HepG2 (cell line): Measurements from ENCODE around the gene MDP1. TPM values are rescaled to one million over a fixed set of nuclear protein-coding genes. Genes with fewer than 3 reads are reported as not detected.

ENCODE experiments used
- ARID5B ChIP-seq: IDR thresholded peaks from 2 replicates; pipeline ENCODE4 v1.4.0; 2020; ENCODE audit warnings: mild to moderate bottlenecking, missing genetic modification reagents
- ATRX ChIP-seq: sonication (generic); formaldehyde crosslinking; IDR thresholded peaks from 2 replicates; pipeline ENCODE4 v1.4.0; 2020; ENCODE audit warnings: missing genetic modification reagents, borderline replicate concordance
- FOXP4 ChIP-seq: sonication (generic); formaldehyde crosslinking; IDR thresholded peaks from 2 replicates; pipeline ENCODE4 v1.4.0; 2020; ENCODE audit warnings: missing genetic modification reagents
- HBP1 ChIP-seq: IDR thresholded peaks from 2 replicates; pipeline ENCODE4 v1.6.1; 2016; ENCODE audit warnings: low read depth, control low read depth
- KDM3A ChIP-seq: IDR thresholded peaks from 2 replicates; pipeline ENCODE4 v1.6.1; 2018; ENCODE audit warnings: low read depth, missing compliant biosample characterization
- KLF12 ChIP-seq: sonication (generic); formaldehyde crosslinking; IDR thresholded peaks from 2 replicates; pipeline ENCODE4 v1.4.0; 2020; ENCODE audit warnings: missing genetic modification reagents, borderline replicate concordance
- KLF6 ChIP-seq: IDR thresholded peaks from 2 replicates; pipeline ENCODE4 v1.8.0; 2016; ENCODE audit warnings: missing biosample characterization, missing genetic modification reagents
- NFE2L2 ChIP-seq: fragments of 150-350 bp; IDR thresholded peaks from 2 replicates; pipeline ENCODE4 v1.6.1; 2014; ENCODE audit warnings: low read length
- NFKB2 ChIP-seq: sonication (generic); formaldehyde crosslinking; IDR thresholded peaks from 2 replicates; pipeline ENCODE4 v1.4.0; 2020; ENCODE audit warnings: missing genetic modification reagents, borderline replicate concordance
- PAX8 ChIP-seq: sonication (generic); formaldehyde crosslinking; IDR thresholded peaks from 2 replicates; pipeline ENCODE4 v1.8.0; 2022; ENCODE audit warnings: mild to moderate bottlenecking, missing genetic modification reagents, borderline replicate concordance
- SAP130 ChIP-seq: IDR thresholded peaks from 2 replicates; pipeline ENCODE4 v1.6.1; 2016; ENCODE audit warnings: low read depth
- SIN3A ChIP-seq: IDR thresholded peaks from 2 replicates; pipeline ENCODE4 v1.6.1; 2011; ENCODE audit warnings: low read depth, mild to moderate bottlenecking, control low read depth, low read length, borderline replicate concordance
- SOX6 ChIP-seq, 2 experiments: fragments of 450-650 bp in 1 of 2; sonication (generic) in 1 of 2; formaldehyde crosslinking in 1 of 2; IDR thresholded peaks; 2 replicates each; pipeline versions ENCODE4 v1.4.0 to v1.6.1; 2017 to 2020; ENCODE audit warnings: antibody characterized with exemption in 1 of 2, mild to moderate bottlenecking in 1 of 2, missing genetic modification reagents in 1 of 2
- SPEN ChIP-seq: sonication (generic); formaldehyde crosslinking; IDR thresholded peaks from 2 replicates; pipeline ENCODE4 v1.5.1; 2020; ENCODE audit warnings: low read depth, mild to moderate bottlenecking, missing genetic modification reagents
- TOE1 ChIP-seq: sonication (generic); formaldehyde crosslinking; IDR thresholded peaks from 2 replicates; pipeline ENCODE4 v1.4.0; 2020; ENCODE audit warnings: mild to moderate bottlenecking, missing genetic modification reagents
- ZBTB7B ChIP-seq: sonication (generic); formaldehyde crosslinking; IDR thresholded peaks from 2 replicates; pipeline ENCODE4 v1.4.0; 2020; ENCODE audit warnings: missing genetic modification reagents
- ZEB1 ChIP-seq: IDR thresholded peaks from 2 replicates; pipeline ENCODE4 v1.6.1; 2012; ENCODE audit warnings: mild to moderate bottlenecking, low read depth, inconsistent platforms; ENCODE audit not compliant: insufficient replicate concordance
- ZNF160 ChIP-seq: sonication (generic); formaldehyde crosslinking; IDR thresholded peaks from 2 replicates; pipeline ENCODE4 v1.8.0; 2022; ENCODE audit warnings: mild to moderate bottlenecking, inconsistent platforms, missing genetic modification reagents
- ZNF547 ChIP-seq: sonication (generic); formaldehyde crosslinking; IDR thresholded peaks from 2 replicates; pipeline ENCODE4 v1.5.1; 2020; ENCODE audit warnings: mild to moderate bottlenecking, missing genetic modification reagents
- ZNF550 ChIP-seq: sonication (generic); formaldehyde crosslinking; IDR thresholded peaks from 2 replicates; pipeline ENCODE4 v1.4.0; 2020; ENCODE audit warnings: mild to moderate bottlenecking, missing genetic modification reagents, borderline replicate concordance
- ZNF619 ChIP-seq: sonication (generic); formaldehyde crosslinking; IDR thresholded peaks from 2 replicates; pipeline ENCODE4 v1.4.0; 2020; ENCODE audit warnings: mild to moderate bottlenecking, missing genetic modification reagents
- ZNF781 ChIP-seq: sonication (generic); formaldehyde crosslinking; IDR thresholded peaks from 2 replicates; pipeline ENCODE4 v1.5.1; 2020; ENCODE audit warnings: borderline replicate concordance, mild to moderate bottlenecking, missing genetic modification reagents; ENCODE audit errors: not compliant biosample characterization
- polyA plus RNA-seq, 8 experiments: library from polyadenylated mRNA; depleted of rRNA in 3 of 8; stranded (reverse) in 7 of 8; unstranded in 1 of 8; fragments of >200 nt; fragmentation: Illumina TruSeq in 4 of 8; extraction: Trizol in 4 of 8; gene quantifications; 2 replicates each; pipeline versions ENCODE4 v1.2.1 to v1.2.3, GENCODE V29; 2011 to 2016; ENCODE audit warnings: low read depth in 4 of 8, missing spikeins in 1 of 8, mixed read lengths in 1 of 8; ENCODE audit not compliant: insufficient read depth in 1 of 8
- total RNA-seq, 5 experiments: library from RNA; depleted of rRNA; stranded (reverse); fragments of >200 nt; fragmentation: Illumina TruSeq; extraction: Trizol; gene quantifications; 2 replicates each; pipeline ENCODE4 v1.2.3, GENCODE V29; 2016; ENCODE audit warnings: low read depth in 1 of 5

Gene MDP1
- total and polyA plus RNA-seq, 2 of the 13 experiments (the other 11 are each of a cell fraction or from before 2014, with no cell fraction given) = 44.1 to 48.7 TPM

- TF ChIP-seq HBP1 (peak; percentile 92), ZNF547 (0 out of 2 replicates have a peak, but pooled peaks have one; percentile 13), NFKB2 (peak; percentile 84; the same call in 1 of the 2 replicates), PAX8 (CRISPR knock-in tag) (peak; percentile 16; the same call in 1 of the 2 replicates), ZEB1 (no peak), KLF12 (CRISPR knock-in tag) (no peak), FOXP4 (CRISPR knock-in tag) (peak; percentile 67), KLF6 (peak; percentile 70; the same call in 1 of the 2 replicates), ATRX (CRISPR knock-in tag) (no peak), SPEN (CRISPR knock-in tag) (peak; percentile 85), ZBTB7B (CRISPR knock-in tag) (peak; percentile 40; the same call in 1 of the 2 replicates), NFE2L2 (no peak), SAP130 (peak; percentile 91), SIN3A (peak; percentile 61; the same call in 1 of the 2 replicates), ZNF619 (CRISPR knock-in tag) (peak; percentile 63; the same call in 1 of the 2 replicates), SOX6 (IDR thresholded peaks at IDR 0.05) (no peak), SOX6 (CRISPR knock-in tag; IDR thresholded peaks at IDR 0.05) (peak; percentile 29; the same call in 1 of the 2 replicates), ARID5B (CRISPR knock-in tag) (peak; percentile 89), ZNF160 (no peak), ZNF550 (peak; percentile 96; the same call in 1 of the 2 replicates), KDM3A (CRISPR knock-in tag) (peak; percentile 65; the same call in 1 of the 2 replicates), TOE1 (CRISPR knock-in tag) (no peak), ZNF781 (CRISPR knock-in tag) (peak; percentile 84)
These were observed 36.6 kb upstream of the MDP1 start (continued) for GRCh38 chr14:24252289-24253124.
